ENCODE measurements around the gene UST.

- TF ChIP-seq CTCF (IDR thresholded peaks at IDR 0.05; ENCODE audit: low read depth, low read length, poor library complexity, severe bottlenecking) (no peak), EZH2phosphoT487 (IDR thresholded peaks at IDR 0.05; ENCODE audit: borderline replicate concordance, low read length) (no peak)
Measured at GRCh38 chr6:149033454-149033853, 286.6 kb downstream of the UST start.
